HG03469 (cell line): ENCODE results near the gene GPA33.
"Not testable (repeated sequence)": the region's sequence is repeated elsewhere in the genome, so short reads cannot be mapped to it uniquely, and the experiment has no call there.

ENCODE experiments used
- ATAC-seq: cut with Tn5 transposase; IDR thresholded peaks from one replicate; pipeline ENCODE4 v1.9.1; 2021; ENCODE audit warnings: mild to moderate bottlenecking, moderate library complexity, moderate number of reproducible peaks; ENCODE audit not compliant: unreplicated experiment

The GPA33 gene

DNA sequence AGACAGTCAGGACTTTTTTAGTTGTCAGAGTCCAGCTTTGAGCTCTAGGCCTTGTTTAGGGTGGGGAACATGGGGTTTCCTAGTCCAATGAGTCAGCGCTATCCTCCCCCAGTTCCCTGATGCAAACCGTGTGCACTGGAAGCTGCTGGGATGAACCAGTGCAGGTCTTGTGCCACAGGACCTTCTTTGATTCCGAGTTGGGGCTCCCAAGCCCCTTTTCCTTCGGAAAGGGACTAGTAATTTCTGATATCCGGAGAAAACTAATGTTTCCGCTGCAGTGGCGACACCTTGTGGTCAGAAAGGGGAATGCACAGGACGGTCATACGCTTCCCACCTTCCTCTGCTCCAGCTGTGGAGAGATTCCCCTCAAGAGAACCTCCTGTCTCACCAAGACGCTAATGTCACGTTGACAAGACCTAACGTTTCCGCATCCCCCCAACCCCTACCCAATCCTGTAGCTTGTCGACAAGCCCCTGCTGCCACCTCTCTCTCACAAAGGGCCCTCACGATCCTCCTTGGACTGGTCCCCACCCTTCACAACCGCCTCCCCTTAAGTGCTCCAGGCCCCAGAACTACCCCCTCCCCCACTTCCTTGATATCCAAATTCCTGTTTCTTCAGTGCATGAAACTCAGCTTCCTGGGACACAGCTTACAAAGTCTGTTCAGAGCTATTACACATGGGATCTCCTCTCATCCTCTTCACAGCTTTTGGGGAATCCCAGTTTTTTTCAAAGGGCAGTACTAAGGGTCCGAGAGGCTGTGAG lies 30.9 kb downstream of the GPA33 start:
- ATAC-seq, result no peak

DNA sequence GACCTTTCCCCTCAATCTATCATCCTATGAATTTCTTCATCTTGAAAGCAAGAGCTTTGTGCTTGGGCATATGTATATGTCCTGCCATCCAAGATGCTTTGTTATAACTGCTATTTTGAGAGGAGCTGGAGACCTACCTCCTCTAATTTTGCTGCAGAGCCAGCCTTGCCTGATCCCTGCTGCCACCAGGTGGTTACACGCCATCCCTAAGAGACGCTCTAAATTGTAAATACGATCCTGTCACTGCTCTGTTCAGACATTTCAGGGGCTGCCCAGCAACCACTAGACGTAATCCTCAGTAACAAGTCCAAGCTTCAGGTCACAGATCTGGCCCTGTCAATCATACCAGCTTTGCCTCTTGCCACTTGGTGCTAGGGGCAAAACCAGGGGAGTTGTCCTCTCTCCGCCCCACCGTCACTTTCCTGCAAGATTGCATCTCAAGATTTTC lies 32.9 kb downstream of the GPA33 start:
- no peak for ATAC-seq

DNA sequence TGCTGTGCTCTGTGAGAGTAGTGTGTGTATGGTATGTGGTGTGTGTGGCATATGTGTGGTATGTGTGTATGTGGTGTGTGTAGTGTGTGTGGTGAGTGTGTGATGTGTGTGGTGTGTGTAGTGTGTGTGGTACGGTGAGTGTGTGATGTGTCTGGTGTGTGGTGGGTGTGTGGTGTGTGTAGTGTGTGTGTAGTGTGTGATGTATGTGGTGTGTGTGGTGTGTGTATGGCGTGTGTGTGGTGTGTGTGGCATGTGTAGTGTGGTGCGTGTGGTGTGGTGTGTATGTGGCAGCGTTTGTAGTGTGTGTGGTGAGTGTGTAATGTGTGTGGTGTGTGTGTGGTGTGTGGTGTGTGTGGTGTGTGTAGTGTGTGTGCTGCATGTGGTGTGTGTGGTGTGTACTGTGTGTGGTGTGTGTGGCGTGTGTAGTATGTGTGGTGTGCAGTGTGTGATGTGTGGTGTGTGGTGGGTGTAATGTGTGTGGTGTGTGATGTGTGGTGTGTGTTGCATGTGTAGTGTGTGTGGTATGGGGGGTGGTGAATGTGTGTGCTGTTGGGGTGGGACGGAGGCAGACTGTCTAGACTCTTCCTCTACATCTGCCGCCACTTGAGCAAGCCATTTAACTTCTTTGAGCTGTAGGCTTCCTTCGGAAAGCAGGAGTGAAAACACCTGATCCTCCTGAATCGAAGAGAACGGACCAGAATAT lies 33.5 kb downstream of the GPA33 start:
- ATAC-seq, result no peak

DNA sequence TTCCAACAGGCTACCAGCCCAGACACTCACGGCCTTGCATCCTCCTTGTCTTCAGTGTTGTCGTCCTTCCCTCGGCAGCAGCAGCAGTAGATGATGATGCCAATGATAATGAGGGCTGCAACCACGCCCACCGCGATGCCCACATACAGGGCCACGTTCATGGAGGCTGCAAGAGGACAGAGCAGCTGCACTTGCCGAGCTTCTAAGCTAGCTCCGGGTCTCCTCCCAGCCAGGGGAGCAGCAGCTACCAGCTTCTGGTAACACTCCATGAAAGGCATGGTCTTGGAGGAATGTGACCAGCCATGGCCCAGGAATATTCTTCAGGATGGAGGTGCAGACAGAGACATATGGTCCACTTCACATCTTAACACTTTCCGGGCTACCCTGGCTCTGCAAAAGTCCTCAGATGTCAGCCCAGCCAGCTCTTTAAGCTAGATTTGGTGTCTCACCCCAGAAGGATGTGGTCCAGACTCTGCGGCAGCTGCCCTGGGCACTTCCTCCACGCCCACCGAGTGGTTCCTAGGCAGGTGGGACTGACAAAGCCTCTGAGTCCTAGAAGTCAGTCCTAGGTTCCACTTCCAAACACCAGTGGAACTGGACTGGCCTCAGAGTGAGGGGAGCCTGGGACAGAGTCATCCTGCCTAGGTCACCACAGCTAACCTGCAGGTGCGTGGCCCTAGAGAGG lies 35.1 kb downstream of the GPA33 start:
- no peak for ATAC-seq

DNA sequence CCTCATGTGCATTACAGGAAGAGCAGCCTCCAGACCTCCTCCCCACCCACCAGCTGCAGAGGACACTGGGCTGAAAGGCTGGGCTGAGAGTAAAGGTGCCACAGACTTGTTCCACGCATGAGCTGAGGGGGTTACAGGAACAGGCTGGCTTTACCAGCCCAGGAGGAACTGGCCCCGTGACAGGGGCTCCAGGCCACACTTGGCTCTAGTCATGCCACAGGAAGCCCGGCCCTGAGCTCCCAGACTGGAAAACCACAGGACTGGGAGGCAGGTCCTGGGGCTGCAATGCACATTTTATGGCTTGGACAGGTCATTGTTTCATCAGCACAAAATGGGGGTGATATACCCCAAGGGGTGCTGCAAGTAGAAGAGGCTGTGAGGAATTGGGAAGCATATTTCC lies 35.6 kb downstream of the GPA33 start:
- ATAC-seq, result no peak

DNA sequence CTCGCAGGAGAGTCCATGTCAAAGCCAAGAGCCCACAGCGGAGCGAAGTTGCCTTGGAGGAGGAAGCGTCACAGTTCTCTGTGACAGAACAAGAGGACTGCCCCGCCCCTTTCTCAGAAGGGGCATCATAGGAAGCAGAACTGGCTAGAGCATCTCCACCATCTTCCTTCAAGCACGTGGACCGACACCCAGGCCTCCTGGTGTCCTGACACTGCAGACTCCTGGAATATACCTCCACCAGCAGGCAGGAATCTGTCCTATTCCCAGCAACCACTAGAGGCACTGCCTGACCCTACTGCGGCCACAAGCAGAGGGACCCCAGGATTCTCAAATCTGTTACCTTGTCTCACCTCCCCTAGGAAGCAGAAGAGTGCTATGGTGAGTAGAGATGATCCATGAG lies 37.8 kb downstream of the GPA33 start:
- no peak for ATAC-seq

DNA sequence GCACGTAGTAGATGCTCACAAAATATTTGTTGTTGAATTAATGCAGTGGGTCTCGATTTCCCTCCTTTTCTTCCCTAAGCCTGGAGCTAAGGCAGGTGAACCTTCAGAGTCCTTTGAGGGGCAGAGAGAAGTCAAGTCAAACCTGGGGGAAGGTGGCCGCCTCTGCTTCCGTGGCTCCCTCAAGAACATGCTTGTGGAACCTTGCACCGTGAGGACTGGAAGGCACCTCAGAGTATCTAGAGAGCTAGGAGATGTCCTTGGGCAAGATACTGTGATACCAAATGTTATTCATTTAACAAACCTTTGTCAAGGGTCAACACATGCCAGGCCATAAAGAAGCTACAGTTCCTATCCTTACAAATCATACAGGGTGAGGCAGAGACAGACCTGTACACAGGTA lies 38.3 kb downstream of the GPA33 start:
- no peak for ATAC-seq

DNA sequence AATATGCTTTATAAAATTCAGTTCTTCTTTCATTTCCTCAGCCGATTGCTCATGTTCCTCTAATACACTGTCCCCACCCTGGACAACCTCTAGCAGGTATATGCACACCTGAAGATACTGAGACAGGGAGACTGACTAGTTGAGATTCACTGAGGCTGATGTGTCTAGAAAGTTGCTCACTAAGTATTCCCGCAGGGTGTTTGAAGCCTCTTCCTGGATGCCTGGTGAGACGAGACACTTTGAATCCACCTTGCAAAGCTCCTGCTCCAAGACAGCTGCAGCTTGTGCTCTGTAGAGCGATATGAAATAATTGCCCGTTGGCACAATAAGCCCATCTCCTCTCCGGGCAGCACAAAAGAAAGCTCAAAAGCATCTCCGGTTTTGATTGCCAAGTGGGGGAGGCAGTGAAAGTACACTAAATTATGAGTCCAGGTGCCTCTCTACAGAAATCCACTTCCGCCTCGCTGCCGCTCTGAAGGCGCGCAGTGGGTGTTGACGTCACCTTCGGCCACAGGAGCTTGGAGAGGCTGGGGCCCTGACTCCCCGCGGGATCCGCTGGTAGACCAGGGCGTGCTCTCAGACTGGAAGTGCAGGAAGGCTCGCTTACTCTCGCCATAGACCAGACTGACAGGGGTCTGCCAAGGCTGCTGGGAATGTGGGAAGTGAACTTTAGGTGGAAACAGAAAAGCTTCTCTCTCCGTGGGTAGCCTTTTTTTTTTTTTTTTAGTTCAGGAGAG lies 46.3 kb downstream of the GPA33 start:
- ATAC-seq, result peak; percentile 97

DNA sequence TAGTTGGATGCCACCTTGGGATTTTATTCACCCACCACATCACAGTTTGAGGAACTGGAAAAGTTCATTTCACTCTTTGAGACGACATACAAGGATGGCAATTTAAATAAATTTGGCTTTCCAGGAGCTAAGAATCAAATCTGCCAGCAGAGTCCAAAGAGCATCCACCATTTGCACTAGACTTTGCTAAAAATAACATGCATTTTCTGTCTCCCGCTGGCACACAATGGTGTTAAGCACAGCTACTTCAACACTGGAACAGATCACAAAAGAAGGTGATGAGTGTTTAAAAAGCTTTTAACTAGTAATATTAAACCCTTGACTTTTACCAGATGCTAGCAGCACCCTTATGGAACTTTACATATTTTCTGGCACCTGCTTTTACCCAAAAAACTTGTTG lies 56.5 kb downstream of the GPA33 start:
- ATAC-seq, result no peak

DNA sequence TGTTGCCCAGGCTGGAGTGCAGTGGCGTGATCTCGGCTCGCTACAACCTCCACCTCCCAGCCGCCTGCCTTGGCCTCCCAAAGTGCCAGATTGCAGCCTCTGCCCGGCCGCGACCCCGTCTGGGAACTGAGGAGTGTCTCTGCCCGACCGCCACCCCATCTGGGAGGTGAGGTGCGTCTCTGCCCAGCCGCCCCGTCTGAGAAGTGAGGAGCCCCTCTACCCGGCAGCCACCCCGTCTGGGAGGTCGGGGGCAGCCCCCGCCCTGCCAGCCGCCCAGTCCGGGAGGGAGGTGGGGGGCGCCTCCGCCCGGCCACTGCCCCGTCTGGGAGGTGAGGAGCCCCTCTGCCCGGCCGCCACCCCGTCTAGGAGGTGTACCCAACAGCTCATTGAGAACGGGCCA lies 60.6 kb downstream of the GPA33 start:
- not testable (repeated sequence) for ATAC-seq

DNA sequence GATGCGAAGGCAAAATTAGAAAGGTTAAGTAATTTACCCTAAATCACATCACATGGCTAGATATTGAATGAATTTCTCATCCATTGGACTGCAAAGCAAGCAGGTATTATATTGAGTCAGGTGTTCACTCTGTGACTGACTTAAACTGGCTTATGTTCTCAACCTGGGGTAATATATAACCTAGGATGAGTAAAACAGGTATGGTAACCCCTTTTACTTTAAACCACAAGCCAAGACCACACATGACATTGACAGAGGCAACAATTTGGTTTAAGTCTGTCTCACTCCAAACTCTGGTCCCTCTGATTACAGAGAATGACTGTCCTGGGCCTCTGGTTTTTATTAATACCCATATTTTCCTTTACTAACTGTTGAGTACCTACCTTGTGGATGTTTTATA lies 67.8 kb downstream of the GPA33 start:
- ATAC-seq, result no peak

DNA sequence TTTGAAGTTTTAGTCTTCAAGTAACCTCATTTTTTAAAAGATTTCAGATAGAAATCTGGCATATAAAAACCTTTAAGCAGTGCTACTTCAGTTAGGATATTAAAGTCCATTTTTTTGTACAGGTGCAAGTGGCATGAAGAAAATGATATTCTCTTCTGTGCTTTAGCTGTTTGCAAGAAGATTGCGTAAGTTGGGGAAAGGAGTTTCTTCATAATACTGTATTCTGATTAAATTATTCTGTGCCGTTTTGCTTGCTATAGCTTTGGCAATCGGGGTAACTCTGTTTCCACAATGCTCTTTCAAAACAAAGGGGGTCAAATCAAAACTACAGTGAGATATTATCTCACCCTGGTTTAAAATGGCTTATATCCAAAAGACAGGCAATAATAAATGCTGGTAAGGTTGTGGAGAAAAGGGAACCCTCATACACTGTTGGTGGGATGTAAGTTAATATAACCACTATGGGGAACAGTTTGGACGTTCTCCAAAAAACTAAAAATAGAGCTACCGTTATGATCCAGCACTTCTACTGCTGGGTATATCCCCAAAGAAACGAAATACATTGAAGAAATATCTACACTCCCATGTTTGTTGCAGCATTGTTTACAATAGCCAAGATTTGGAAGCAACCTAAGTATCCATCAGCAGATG lies 74.0 kb downstream of the GPA33 start:
- no peak for ATAC-seq

DNA sequence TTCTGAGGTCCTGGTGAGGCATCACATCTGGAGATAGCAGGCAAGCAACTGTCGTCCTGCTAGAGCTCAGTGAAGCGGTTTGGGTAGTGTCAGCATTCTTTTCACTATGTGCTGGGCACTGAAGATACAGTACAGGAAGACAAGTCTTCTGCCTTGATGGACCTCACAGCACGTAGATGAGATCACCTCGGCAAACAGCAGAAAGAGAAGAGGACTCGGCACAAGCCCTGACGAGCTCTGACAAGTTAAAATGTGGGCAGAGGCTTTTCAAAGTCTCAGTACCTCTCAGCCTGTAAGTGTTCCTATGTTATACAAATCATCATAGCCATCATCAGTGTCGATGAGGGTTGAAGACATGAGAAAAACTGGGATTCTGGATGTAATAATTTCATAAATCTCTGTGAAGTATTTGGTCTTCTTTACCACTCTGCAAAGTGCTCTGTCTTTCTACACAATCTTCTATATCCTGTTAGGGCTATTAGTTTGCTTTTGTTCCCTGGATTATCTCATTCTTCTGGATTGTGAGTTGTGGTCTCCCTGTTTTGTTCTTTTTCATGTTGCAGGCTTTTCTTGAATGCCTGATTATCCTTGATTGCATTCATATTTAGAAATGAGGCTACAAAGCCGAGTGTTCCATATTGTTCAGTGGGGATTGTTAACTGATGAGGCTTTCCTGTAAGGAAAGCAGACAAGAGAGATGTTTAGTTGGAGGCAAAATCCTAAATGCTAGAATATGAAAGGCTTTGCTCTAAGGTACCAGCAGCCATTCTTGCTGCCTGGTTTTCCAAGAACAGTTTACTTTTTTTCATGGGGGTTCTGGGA lies 76.9 kb downstream of the GPA33 start:
- ATAC-seq, result no peak

DNA sequence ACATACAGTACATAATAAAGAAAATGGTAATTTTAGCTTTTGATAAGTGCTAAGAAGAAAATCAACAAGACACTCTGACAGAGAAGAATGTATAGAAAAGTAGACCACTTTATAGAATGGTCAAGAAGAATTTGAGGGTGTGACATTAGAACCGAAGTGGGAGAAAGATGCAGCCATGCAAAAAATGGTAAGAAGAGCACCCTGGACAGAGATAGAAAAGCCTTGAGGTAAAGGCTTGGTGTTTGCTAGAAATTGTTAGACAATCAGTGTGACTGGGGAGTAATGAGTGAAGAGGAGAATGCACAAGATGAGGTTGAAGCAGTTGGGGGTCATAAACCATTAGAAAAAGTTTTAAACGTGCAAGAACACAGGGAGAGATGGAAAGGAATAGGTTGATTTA lies 77.6 kb downstream of the GPA33 start:
- ATAC-seq, result no peak

DNA sequence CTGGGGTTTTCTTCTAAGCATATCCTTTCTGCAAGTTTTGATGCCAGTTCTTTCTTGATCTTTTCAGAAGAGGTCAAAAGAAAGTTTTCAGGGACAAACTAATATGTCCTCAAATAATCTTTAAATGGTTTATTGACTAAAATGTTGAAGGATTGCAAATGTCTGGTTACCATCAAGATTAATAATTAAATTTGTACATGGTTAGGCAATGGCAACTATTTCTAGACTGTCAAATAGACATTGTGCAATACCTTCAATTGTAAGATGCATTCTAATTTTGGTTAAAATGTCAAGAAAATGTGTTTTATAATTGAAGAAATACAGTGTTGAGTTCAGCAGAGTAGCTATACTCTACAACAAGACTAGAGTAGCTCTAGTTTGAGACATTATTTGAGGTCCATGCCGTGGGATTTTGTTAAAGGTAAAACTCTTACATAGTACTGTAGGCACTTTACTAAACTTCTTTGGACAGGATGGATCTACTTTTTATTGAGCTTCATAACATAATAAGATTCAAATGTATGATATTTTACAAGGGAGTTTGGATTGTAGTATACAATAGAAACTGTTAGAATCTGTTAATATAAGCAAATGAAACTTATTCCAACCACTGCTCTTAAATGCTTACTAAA lies 78.5 kb downstream of the GPA33 start:
- ATAC-seq, result no peak

DNA sequence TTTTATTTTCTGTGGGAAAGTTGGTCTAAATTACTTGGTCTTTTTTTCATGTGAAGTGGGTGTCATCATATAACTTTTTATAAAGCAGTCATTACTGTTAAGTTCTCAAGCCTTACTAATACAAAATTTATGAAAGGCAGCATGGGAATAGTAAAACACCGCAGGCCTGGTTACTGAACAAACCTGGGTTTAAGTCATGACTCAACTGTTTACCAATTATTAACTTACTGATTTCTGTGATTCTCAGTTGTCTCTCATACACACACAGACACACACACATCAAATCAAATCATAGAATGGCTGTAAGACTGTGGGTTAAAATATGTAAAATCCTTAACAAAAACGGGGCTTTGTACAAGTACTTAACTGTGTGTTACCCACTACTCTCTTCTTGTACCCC lies 86.5 kb downstream of the GPA33 start:
- no peak for ATAC-seq
